HG03159 (cell line): ENCODE measurements around the gene MEF2D.

Source experiments
- ATAC-seq: cut with Tn5 transposase; IDR thresholded peaks from one replicate; pipeline ENCODE4 v1.9.1; 2021; ENCODE audit warnings: mild to moderate bottlenecking, moderate library complexity; ENCODE audit not compliant: unreplicated experiment

MEF2D gene

GRCh38 chr1:156448134-156448967 is 52.2 kb downstream of the MEF2D start:
- no peak for ATAC-seq

GRCh38 chr1:156445789-156446263 is 54.7 kb downstream of the MEF2D start:
- no peak for ATAC-seq

GRCh38 chr1:156444407-156445001 is 56.1 kb downstream of the MEF2D start:
- no peak for ATAC-seq

- ATAC-seq: no peak
Measured at GRCh38 chr1:156443286-156443685, 57.3 kb downstream of the MEF2D start.

GRCh38 chr1:156440654-156441437 is 59.7 kb downstream of the MEF2D start:
- ATAC-seq: no peak

GRCh38 chr1:156439777-156440183 is 60.8 kb downstream of the MEF2D start:
- no peak for ATAC-seq

GRCh38 chr1:156439036-156439776 is 61.4 kb downstream of the MEF2D start:
- no peak for ATAC-seq

- no peak for ATAC-seq
Measured at GRCh38 chr1:156438278-156438987, 62.1 kb downstream of the MEF2D start.

GRCh38 chr1:156437037-156437867 is 63.3 kb downstream of the MEF2D start:
- no peak for ATAC-seq

GRCh38 chr1:156436141-156437036 is 64.2 kb downstream of the MEF2D start:
- ATAC-seq: no peak

- ATAC-seq: no peak
Measured at GRCh38 chr1:156435545-156436140, 64.9 kb downstream of the MEF2D start.

- no peak for ATAC-seq
Measured at GRCh38 chr1:156434989-156435544, 65.5 kb downstream of the MEF2D start.

- no peak for ATAC-seq
Measured at GRCh38 chr1:156433602-156434001, 67.0 kb downstream of the MEF2D start.

GRCh38 chr1:156433032-156433431 is 67.5 kb downstream of the MEF2D start:
- no peak for ATAC-seq

GRCh38 chr1:156432669-156433018 is 67.9 kb downstream of the MEF2D start:
- no peak for ATAC-seq

GRCh38 chr1:156431769-156432668 is 68.6 kb downstream of the MEF2D start:
- no peak for ATAC-seq

GRCh38 chr1:156431366-156431765 is 69.2 kb downstream of the MEF2D start:
- ATAC-seq: no peak
